ENCODE data around the gene DGKE.

The DGKE gene

GRCh38 chr17:56897646-56898424, 63.9 kb downstream of the DGKE start:
- DNase-seq (ENCODE audit: low spot score) (no peak), ATAC-seq (ENCODE audit: low read depth) (no peak)
- Histone ChIP-seq H3K9me3 (ENCODE audit: severe bottlenecking) (no peaks in the 10 kb centered on the region), H3K4me3 (ENCODE audit: severe bottlenecking) (no peak overlapping the region), H3K27ac (ENCODE audit: poor library complexity, severe bottlenecking) (no peak overlapping the region), H3K36me3 (ENCODE audit: low read depth) (peaks cover 98% of the 10 kb centered on the region), H3K4me1 (ENCODE audit: insufficient read depth, poor library complexity, severe bottlenecking) (peaks cover 9% of the 10 kb centered on the region), H3K27me3 (ENCODE audit: insufficient read depth, poor library complexity, severe bottlenecking) (no peaks in the 10 kb centered on the region)
- no peak for TF ChIP-seq CTCF (IDR thresholded peaks at IDR 0.05; ENCODE audit: poor library complexity, severe bottlenecking)

- peaks cover 98% of the 10 kb centered on the region for H3K36me3 ChIP-seq (ENCODE audit: low read depth)
- H3K4me1 ChIP-seq (ENCODE audit: insufficient read depth, poor library complexity, severe bottlenecking): peaks cover 13% of the 10 kb centered on the region
- DNase-seq (ENCODE audit: low spot score): no peak
- no peak for ATAC-seq (ENCODE audit: low read depth)
- H3K27me3 ChIP-seq (ENCODE audit: insufficient read depth, poor library complexity, severe bottlenecking): no peaks in the 10 kb centered on the region
- H3K9me3 ChIP-seq (ENCODE audit: severe bottlenecking): no peaks in the 10 kb centered on the region
- H3K4me3 ChIP-seq (ENCODE audit: severe bottlenecking): no peak overlapping the region
- H3K27ac ChIP-seq (ENCODE audit: poor library complexity, severe bottlenecking): no peak overlapping the region
- no peak for TF ChIP-seq CTCF (IDR thresholded peaks at IDR 0.05; ENCODE audit: poor library complexity, severe bottlenecking)
Measured at GRCh38 chr17:56898874-56899273, 64.9 kb downstream of the DGKE start.

GRCh38 chr17:56899403-56899802, 65.5 kb downstream of the DGKE start:
- Histone ChIP-seq H3K4me3 (ENCODE audit: severe bottlenecking) (no peak overlapping the region), H3K36me3 (ENCODE audit: low read depth) (peaks cover 98% of the 10 kb centered on the region), H3K27ac (ENCODE audit: poor library complexity, severe bottlenecking) (no peak overlapping the region), H3K4me1 (ENCODE audit: insufficient read depth, poor library complexity, severe bottlenecking) (peaks cover 13% of the 10 kb centered on the region), H3K27me3 (ENCODE audit: insufficient read depth, poor library complexity, severe bottlenecking) (no peaks in the 10 kb centered on the region), H3K9me3 (ENCODE audit: severe bottlenecking) (no peaks in the 10 kb centered on the region)
- DNase-seq (ENCODE audit: low spot score) (no peak), ATAC-seq (ENCODE audit: low read depth) (no peak)
- TF ChIP-seq CTCF (IDR thresholded peaks at IDR 0.05; ENCODE audit: poor library complexity, severe bottlenecking): no peak

GRCh38 chr17:56902348-56902747, 68.4 kb downstream of the DGKE start:
- TF ChIP-seq CTCF (IDR thresholded peaks at IDR 0.05; ENCODE audit: poor library complexity, severe bottlenecking): no peak
- Histone ChIP-seq H3K9me3 (ENCODE audit: severe bottlenecking) (no peaks in the 10 kb centered on the region), H3K4me1 (ENCODE audit: insufficient read depth, poor library complexity, severe bottlenecking) (peaks cover 13% of the 10 kb centered on the region), H3K27me3 (ENCODE audit: insufficient read depth, poor library complexity, severe bottlenecking) (no peaks in the 10 kb centered on the region), H3K36me3 (ENCODE audit: low read depth) (peaks cover 100% of the 10 kb centered on the region), H3K27ac (ENCODE audit: poor library complexity, severe bottlenecking) (peak overlapping the region; percentile 66), H3K4me3 (ENCODE audit: severe bottlenecking) (no peak overlapping the region)
- DNase-seq (ENCODE audit: low spot score) (peak; percentile 85), ATAC-seq (ENCODE audit: low read depth) (peak; percentile 97)

GRCh38 chr17:56903560-56903959, 69.6 kb downstream of the DGKE start:
- Histone ChIP-seq H3K4me3 (ENCODE audit: severe bottlenecking) (no peak overlapping the region), H3K4me1 (ENCODE audit: insufficient read depth, poor library complexity, severe bottlenecking) (peaks cover 13% of the 10 kb centered on the region), H3K27ac (ENCODE audit: poor library complexity, severe bottlenecking) (peak overlapping the region; percentile 66), H3K36me3 (ENCODE audit: low read depth) (peaks cover 100% of the 10 kb centered on the region), H3K9me3 (ENCODE audit: severe bottlenecking) (no peaks in the 10 kb centered on the region), H3K27me3 (ENCODE audit: insufficient read depth, poor library complexity, severe bottlenecking) (no peaks in the 10 kb centered on the region)
- no peak for TF ChIP-seq CTCF (IDR thresholded peaks at IDR 0.05; ENCODE audit: poor library complexity, severe bottlenecking)
- ATAC-seq (ENCODE audit: low read depth) (no peak), DNase-seq (ENCODE audit: low spot score) (no peak)
